T-helper 9 cell (primary cell): Measurements from ENCODE around the gene ITK.

Source experiments
- DNase-seq: peaks from one replicate; pipeline ENCODE4 v3.0.0-alpha.2; 2020

The ITK gene

DNA sequence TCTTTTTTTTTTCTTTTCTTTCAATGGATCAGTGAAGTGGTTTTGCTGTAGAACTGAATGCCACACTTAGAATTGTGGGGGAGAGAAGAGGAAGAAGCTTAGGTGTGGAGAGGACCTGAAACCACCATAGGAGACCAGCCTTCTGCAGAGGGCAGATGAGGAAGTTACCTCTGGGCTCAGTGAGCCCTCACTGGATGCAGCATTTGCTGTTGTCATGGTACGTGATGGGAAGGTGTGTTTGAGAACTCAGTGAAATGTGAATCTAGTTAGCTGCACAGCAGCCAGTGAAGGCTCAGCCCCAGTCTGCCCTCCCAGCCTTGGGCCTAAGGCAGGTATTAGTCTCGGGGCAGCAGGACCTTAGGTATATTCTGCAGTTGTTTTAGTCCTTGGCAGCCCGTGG is 102.8 kb downstream of the ITK start:
- no peak for DNase-seq

DNA sequence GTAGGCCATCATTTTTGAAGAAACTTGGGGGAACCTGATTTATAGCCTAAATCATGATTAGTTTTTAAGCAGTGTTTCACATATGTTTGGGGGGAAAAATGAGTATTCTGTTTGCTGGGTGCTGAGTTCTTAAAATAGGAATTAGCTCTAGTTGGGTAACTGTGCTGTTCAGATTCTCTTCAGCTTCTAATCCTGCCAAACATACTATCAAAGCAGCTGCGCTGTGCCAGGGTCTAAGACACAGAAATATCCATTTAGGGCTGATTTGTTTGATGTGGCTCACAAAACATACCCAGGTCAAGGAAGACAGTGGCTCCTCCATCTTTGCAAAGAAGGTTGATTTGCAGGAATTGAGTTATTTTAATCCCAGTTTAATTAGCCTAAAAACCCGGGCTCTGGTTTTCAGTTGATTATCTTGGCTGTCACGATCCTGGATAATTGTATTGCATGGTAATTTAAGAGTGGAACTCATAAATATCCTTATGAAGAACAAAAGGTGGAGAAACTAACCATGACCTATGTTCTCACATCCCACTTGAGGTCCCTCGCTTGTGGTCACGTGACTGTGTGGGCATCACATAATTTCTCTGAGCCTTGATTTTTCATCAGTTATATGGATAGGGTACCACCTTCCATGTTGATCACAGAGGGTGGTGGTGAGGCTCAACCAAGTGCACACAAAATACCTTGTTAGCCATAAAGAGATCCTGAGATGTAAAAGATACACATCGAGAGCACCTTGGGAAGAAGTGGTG is 104.0 kb downstream of the ITK start:
- no peak for DNase-seq

DNA sequence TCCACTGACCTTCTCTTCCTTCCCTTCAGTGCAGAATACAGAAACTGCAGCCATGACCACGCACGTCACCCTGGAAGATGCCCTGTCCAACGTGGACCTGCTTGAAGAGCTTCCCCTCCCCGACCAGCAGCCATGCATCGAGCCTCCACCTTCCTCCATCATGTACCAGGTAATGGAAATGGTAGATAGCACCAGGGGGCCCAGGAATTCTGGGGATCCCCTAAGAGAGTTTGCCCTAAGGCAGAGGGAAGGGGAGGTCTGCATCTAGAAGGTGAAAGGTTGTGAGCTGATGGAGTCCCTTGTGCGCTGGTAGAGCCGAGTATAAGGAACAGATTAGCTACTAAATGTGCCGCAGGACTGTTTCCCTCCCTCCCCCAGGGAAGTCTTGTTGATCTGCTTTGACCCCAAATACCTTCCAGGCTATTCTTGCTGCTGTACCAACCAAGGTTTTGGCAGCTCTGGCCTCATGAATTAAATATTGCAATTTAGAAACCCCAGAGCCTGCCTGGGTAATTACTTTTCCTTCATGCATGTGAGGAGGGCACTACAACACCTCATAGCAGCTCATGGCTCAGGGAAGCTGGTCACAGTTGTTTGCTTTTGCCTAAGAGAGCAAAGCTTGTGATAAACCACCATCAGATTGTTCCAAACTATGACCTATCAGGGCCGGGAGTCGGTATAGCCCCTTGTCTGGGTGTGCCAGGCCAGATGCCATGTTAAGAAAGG is 104.8 kb downstream of the ITK start:
- DNase-seq, result no peak

DNA sequence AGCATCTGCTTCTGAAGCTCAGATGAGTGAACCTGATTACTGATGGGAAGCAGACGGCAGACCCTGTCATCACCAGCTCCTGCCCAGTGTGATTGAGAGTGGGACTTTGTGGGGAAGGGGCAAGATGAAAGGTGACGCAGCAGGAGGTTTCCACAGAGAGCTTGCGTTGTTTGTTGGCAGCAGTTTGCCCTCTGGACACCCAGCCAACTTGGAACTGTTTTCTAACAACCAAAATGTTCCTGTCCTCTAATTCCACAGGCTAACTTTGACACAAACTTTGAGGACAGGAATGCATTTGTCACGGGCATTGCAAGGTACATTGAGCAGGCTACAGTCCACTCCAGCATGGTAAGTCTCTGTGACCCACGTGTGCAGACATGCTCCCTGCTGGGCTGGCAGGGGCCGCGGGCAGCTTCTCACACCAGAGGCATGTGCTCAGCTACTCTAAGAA is 106.1 kb downstream of the ITK start:
- DNase-seq, result no peak

DNA sequence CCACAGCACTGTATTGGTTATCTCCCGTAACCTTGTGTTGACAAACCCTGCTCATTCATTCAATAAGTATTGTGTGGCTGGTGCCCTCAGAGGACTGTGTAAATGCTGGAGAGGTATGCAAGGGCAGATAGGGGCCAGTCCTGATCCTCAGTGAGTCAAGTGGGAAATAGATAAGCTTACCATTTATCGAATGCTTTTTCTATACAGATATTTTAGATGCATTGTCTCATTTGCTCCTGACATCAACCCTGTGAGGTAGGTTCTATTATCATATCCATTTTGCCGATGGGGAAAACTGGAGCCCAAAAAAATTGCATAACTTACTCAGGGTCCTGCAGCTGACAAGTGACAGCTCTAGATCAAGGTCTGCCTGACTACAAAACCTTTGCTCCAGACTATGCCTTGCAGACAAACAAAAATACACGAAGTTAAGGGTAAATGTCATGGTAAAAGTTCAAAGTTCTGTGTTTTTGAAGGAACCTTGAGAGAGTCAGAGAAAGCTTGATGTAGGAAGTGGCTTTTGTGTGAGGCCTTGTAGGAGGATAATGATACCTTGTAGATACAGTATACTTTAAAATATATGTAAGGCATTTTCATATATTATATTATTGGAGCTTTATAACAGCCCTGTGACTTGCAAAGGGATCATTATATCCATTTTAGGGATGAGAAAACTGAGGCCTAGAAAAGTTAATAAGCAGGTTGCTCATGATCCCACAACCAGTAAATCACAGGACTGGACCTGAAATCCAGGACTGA is 107.9 kb downstream of the ITK start:
- no peak for DNase-seq

DNA sequence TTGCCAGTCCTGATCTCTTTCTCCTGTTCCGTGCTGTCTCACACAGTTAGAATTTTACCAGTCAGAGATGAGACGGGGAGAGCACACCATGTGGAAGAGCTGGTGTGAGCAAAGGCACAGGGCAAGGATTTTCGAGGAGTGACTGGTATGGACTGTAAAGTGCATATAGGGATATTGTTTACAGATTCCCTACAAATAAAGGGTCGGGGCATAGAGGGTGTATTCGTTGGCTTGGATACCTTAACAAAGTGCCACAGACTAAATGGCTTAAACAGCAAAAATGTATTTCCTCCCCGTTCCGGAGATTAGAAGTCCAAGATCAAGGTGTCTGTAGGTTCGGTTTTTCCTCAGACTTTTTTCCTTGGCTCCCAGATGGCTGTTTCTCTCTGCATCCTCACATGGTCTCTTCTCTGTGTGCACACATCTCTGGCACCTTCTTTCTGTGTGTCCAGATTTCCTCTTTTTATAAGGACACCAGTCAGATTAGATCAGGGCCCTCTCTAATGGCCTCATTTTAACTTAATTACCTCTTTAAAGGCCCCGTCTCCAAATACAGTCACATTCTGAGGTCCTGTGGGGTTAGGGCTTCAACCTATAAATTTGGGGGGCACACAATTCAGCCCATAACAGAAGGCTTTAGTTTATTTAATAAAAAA is 108.7 kb downstream of the ITK start:
- DNase-seq, result no peak

DNA sequence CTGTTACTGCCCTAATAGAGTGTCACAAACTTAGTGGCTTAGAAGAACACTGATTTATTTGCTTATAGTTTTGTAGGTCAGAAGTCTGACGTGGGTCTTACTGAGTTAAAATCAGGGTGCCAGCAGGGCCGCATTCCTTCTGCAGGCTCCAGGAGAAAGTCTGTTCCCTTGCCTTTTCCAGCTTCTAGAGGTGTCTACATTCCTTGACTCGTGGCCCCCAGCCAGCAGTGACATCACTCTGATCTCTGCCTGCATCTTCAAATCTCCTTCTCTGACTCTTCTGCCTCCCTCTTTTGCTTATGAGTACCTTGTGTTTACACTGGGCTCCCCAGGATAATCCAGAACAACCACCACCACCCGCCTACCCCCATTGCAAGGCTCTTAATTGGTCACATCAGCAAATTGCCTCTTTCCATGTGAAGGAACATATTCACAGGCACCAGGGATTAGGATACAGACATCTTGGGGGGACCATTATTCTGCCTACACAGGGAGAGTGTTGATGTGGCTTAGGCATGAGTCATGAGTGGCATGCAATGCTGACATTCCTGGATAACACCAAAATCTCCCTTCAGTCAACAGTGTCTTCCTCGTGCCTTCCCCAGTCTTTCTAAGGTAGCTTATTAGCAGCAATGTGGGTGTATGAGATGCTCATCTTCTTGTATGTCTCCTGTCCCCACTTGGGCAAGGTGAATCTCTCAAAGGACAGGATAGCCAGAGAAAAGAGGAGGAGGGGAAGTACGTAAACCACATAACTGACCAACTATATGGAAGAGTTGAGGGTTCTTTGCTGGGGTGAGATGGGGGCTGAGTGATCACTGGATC is 109.7 kb downstream of the ITK start:
- DNase-seq, result no peak

DNA sequence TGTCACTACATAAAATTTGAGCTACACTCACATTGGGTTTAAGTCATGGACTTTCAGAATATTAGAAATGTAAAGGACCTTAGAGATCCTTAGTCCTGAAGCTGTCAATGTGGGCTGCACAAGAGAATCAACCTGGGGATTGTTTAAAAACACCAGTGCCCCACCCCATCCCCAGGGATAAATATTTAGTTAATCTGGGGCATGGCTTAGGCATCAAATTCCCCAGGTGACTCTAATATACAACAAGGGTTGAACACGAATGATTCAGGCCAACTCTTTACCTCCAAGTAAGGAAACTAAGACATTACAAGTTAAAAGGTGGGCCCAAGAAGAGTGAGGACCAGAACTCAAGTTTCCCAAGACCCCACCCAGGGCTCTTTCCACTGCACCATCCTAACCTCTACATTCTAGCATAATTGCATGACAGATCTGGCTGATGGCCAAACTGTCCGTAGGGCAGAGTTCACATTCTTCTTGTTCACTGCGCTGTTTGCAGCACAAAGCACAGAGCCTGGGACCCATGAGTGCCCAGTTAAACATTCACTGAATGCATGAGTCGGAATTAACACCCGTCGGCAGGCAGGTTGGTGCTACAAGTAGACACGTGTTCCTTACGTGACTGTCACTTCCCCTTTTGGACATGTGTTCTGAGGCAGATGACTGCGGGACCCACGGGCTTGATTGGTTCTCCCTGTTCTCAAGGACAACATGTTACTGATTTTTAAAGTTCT is 110.5 kb downstream of the ITK start:
- no peak for DNase-seq

DNA sequence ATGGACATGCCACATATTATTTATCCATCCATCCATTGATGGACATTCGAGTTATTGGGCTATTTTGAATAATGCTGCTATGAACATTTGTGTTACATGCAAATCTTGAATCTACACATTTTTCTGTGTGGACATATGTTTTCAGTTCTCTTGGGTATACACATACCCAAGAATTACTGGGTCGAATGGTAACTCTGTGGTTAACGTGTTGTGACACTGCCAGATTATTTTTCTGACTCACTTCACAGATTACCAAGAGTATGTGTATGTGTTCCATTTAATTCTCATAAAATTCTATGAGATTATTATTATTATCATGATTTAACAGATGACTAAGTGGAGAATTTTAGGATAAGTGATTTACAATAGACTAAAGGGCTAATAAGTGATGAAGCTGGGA is 112.0 kb downstream of the ITK start:
- DNase-seq, result no peak

DNA sequence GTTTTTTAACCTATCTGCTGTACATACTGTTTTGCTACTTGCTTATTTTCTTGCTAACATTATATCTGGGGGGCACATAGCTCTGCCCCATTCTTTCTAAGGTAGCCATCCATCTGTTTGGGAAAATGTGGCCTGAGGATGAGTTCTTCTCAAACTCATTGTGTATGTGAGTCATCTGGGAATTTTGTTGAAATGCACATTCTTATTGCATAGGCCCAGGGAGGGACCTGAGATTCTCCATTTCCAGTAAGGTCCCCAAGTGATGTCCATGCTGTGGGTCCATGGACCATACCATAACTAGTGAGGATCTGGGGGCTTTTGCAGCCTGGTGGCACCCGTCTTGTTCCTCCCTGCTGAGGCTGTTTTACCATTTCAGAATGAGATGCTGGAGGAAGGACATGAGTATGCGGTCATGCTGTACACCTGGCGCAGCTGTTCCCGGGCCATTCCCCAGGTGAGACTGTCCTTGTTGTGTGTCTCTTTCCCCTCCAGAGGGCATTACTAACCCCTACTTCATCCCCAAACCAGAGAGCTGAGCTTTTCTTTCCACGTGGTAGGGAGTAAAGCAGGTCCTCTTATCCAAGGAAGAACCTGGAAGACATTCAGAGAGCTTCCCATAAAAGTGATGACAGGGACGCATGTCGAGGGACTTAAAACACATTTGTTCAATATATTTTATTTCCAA is 113.9 kb downstream of the ITK start:
- no peak for DNase-seq

DNA sequence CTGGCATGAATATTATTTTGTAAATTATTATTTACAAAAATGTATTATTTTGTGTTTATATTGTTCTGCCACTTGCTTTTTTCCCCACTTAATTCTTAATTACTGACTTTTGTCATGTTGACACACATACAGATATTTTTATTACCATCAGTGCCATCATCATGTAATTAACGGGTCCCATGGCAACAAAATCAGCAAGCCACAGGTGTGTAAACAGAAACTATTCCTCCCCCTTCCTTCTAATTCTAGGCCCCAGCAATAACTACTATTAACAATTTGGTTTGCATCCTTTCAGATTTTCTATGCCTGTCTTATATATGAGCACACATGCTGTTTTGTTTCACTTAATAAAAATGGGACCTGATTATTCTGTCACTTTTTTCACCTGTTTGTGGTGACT is 114.6 kb downstream of the ITK start:
- DNase-seq, result no peak

DNA sequence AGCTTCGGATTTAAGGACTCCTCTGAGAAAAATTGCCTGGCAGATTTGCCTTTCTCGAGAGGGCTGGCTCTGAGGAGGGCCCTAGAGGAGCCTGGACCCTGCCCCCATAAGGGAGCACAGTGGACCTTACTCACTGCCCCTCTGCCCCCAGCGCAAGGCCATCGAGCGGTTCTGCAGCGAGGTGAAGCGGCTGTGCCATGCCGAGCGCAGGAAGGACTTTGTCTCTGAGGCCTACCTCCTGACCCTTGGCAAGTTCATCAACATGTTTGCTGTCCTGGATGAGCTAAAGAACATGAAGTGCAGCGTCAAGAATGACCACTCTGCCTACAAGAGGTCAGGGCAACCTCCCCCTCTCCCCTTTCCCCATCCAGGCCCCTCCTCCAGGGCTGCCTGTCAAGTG is 119.9 kb downstream of the ITK start:
- DNase-seq, result no peak

DNA sequence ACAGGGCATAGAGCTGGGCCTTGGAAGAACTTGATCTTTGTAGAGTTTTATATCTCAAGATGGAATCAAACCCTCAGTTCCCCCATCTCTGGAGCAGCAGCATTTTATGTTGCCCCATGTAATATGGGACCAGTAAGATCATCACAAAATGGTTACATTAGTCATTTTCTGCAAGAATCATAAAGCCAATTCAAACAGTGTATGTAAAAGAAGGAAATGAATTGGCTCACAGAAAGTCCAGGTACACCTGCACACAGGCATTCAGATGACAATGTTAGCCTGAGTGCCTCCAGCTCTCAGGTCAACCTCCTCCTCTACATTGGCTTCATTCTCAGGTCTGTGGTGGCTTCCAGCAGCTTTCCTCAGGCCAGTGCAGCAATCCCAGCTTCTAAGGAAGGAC is 120.4 kb downstream of the ITK start:
- DNase-seq, result no peak

DNA sequence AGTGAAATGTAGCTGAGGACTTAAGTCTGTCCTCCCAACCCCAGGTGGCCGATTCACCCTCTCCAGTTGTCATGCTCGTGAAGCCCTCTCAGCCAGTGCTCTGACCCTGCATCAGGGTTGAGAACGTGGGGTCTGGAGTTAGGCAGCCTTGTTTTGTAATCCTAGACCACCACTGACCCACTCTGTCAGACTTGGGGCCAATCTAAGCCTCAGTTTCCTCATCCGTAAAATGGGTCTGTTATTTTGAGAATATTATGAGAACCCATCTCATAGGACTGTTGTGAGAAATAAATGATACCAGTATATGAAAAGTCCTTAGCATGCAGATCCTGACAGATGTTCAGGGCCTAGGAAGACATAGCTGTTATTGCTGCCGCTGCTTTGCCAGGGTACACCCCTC is 122.4 kb downstream of the ITK start:
- DNase-seq, result no peak

DNA sequence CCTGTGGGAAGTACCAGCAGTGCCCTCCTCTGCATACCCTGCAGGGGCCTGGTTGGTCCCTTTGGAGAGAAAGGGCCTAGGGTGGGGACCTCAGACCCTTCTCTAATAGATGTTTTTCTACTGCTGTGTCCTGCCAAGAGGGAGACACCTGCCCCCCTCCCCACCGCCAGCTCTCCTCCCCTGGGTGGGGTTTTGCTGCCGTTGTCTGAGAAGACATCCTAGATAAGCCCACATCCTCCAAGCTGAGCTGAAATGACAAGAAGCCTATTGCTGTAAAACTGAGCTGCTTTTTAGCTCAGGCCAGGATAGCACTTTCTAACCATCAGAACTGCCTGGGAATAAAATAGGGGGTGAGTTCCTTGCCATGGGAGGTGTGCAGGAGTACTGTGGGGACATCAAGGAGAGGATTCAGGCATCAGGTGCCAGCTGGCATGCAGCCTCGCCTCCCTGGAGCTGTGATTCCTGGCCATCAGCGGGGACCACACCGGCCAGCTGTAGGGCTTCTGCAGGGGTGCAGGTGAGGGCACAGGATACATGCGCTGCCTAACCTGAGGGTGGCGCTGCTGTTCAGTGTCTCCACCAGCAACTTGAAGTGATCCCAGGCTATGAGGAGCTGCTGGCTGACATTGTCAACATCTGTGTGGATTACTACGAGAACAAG is 123.2 kb downstream of the ITK start:
- DNase-seq, result peak; percentile 51
